ENCODE results near the gene NBAS. TPM values are rescaled to one million over a fixed set of nuclear protein-coding genes. Genes with fewer than 3 reads are reported as not detected.

The NBAS gene
- total RNA-seq, 2 experiments from 2014 or later: 24.3 to 25.5 TPM

- POLR2A ChIA-PET: no interaction called here
- DNase-seq: no peak
- no peak for TF ChIP-seq CTCF (IDR thresholded peaks at IDR 0.05)
- no peaks in the 10 kb centered on the region for H3K9me3 ChIP-seq (ENCODE audit: control insufficient read depth in 1 of 2, insufficient read depth in 1 of 2, low read length in 2 of 2)
- H3K4me3 Mint-ChIP-seq: no peak overlapping the region
- CTCF ChIA-PET: no interaction called here
- no peak overlapping the region for H3K27ac ChIP-seq (ENCODE audit: low read depth in 1 of 2, low read length in 2 of 2)
- no peak overlapping the region for H3K27ac Mint-ChIP-seq
- peaks cover 36% of the 10 kb centered on the region for H3K36me3 ChIP-seq (ENCODE audit: insufficient read depth, low read length)
- ATAC-seq (ENCODE audit: poor library complexity): no peak
- no peak overlapping the region for H3K4me3 ChIP-seq (ENCODE audit: low read length)
- H3K4me1 ChIP-seq (ENCODE audit: insufficient read depth, low read length): no peaks in the 10 kb centered on the region
- intact Hi-C loops (cut with DNase I, micrococcal nuclease): no loop called here
- peaks cover 89% of the 10 kb centered on the region for H3K36me3 Mint-ChIP-seq (ENCODE audit: low read depth)
- H3K4me1 Mint-ChIP-seq (ENCODE audit: low read depth): no peaks in the 10 kb centered on the region
- no peaks in the 10 kb centered on the region for H3K27me3 ChIP-seq (ENCODE audit: control insufficient read depth in 1 of 2, insufficient read depth in 2 of 2, low read length in 2 of 2)
- no peaks in the 10 kb centered on the region for H3K9me3 Mint-ChIP-seq
- no peaks in the 10 kb centered on the region for H3K27me3 Mint-ChIP-seq
Measured at GRCh38 chr2:15486770-15487169, 74.4 kb downstream of the NBAS start.

GRCh38 chr2:15485949-15486348 lies 75.2 kb downstream of the NBAS start:
- CTCF ChIA-PET: no interaction called here
- H3K9me3 ChIP-seq (ENCODE audit: control insufficient read depth in 1 of 2, insufficient read depth in 1 of 2, low read length in 2 of 2): no peaks in the 10 kb centered on the region
- no peaks in the 10 kb centered on the region for H3K4me1 Mint-ChIP-seq (ENCODE audit: low read depth)
- peaks cover 92% of the 10 kb centered on the region for H3K36me3 Mint-ChIP-seq (ENCODE audit: low read depth)
- DNase-seq (no peak), ATAC-seq (ENCODE audit: poor library complexity) (no peak)
- H3K9me3 Mint-ChIP-seq: no peaks in the 10 kb centered on the region
- H3K27me3 Mint-ChIP-seq: no peaks in the 10 kb centered on the region
- POLR2A ChIA-PET: no interaction called here
- no peak overlapping the region for H3K4me3 Mint-ChIP-seq
- H3K27me3 ChIP-seq (ENCODE audit: control insufficient read depth in 1 of 2, insufficient read depth in 2 of 2, low read length in 2 of 2): no peaks in the 10 kb centered on the region
- no peak overlapping the region for H3K27ac ChIP-seq (ENCODE audit: low read depth in 1 of 2, low read length in 2 of 2)
- H3K4me1 ChIP-seq (ENCODE audit: insufficient read depth, low read length): no peaks in the 10 kb centered on the region
- intact Hi-C loops (cut with DNase I, micrococcal nuclease): no loop called here
- H3K4me3 ChIP-seq (ENCODE audit: low read length): no peak overlapping the region
- no peak overlapping the region for H3K27ac Mint-ChIP-seq
- H3K36me3 ChIP-seq (ENCODE audit: insufficient read depth, low read length): peaks cover 43% of the 10 kb centered on the region
- no peak for TF ChIP-seq CTCF (IDR thresholded peaks at IDR 0.05)

GRCh38 chr2:15481000-15481399 lies 80.1 kb downstream of the NBAS start:
- Mint-ChIP-seq H3K36me3 (ENCODE audit: low read depth) (peaks cover 93% of the 10 kb centered on the region), H3K27ac (no peak overlapping the region), H3K9me3 (no peaks in the 10 kb centered on the region), H3K4me1 (ENCODE audit: low read depth) (no peaks in the 10 kb centered on the region), H3K4me3 (no peak overlapping the region), H3K27me3 (no peaks in the 10 kb centered on the region)
- ATAC-seq (ENCODE audit: poor library complexity) (no peak), DNase-seq (no peak)
- intact Hi-C loops (cut with DNase I, micrococcal nuclease): no loop called here
- POLR2A ChIA-PET: no interaction called here
- Histone ChIP-seq H3K9me3 (ENCODE audit: control insufficient read depth in 1 of 2, insufficient read depth in 1 of 2, low read length in 2 of 2) (no peaks in the 10 kb centered on the region), H3K4me1 (ENCODE audit: insufficient read depth, low read length) (no peaks in the 10 kb centered on the region), H3K27ac (ENCODE audit: low read depth in 1 of 2, low read length in 2 of 2) (no peak overlapping the region), H3K4me3 (ENCODE audit: low read length) (no peak overlapping the region), H3K36me3 (ENCODE audit: insufficient read depth, low read length) (peaks cover 35% of the 10 kb centered on the region), H3K27me3 (ENCODE audit: control insufficient read depth in 1 of 2, insufficient read depth in 2 of 2, low read length in 2 of 2) (no peaks in the 10 kb centered on the region)
- CTCF ChIA-PET: no interaction called here
- no peak for TF ChIP-seq CTCF (IDR thresholded peaks at IDR 0.05)

Data from CD4-positive, alpha-beta T cell (primary cell).